HG02943 (cell line): Measurements from ENCODE around the gene VWA8.
"Not testable (repeated sequence)": the region's sequence is repeated elsewhere in the genome, so short reads cannot be mapped to it uniquely, and the experiment has no call there.

Experiments used
- ATAC-seq: cut with Tn5 transposase; IDR thresholded peaks from one replicate; pipeline ENCODE4 v1.9.1; 2021; ENCODE audit warnings: mild to moderate bottlenecking, low read depth, moderate library complexity; ENCODE audit not compliant: unreplicated experiment

VWA8 gene

DNA sequence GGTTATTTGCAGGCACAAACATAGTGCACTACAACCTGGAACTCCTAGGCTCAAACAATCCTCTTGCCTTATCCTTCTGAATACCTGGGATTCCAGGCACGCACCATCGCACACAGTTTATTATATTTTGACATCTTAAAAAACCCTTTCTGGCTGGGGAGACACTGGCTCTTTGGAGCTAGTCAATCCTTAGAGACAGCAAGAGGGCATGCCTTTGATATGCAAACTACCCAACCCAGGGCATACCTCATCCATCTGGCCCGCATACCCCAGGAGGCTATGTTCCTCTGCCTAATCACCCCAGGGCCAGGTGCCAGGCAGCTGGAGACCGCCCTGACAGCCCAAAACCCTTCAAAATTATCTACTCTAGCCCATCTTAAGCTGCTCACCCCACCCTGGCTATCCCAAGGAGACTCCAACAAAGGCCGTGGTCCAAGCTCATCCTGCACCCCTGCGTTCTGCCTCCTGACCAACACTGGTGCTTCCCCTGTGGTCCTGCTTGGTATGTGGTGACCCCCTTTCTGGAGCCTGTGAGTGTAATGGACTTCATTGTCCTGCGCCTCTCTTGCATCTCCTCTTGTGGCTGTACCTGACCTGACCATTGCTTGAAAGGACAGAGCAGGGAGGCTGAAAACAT lies 417.1 kb downstream of the VWA8 start:
- no peak for ATAC-seq

- not testable (repeated sequence) for ATAC-seq
These were observed 418.1 kb downstream of the VWA8 start for GRCh38 chr13:41542799-41543198.

- ATAC-seq, result no peak
These were observed 418.6 kb downstream of the VWA8 start for GRCh38 chr13:41542281-41542680.

- no peak for ATAC-seq
These were observed 419.6 kb downstream of the VWA8 start for GRCh38 chr13:41541142-41541938.

- not testable (repeated sequence) for ATAC-seq
These were observed 420.7 kb downstream of the VWA8 start for GRCh38 chr13:41540240-41540639.

DNA sequence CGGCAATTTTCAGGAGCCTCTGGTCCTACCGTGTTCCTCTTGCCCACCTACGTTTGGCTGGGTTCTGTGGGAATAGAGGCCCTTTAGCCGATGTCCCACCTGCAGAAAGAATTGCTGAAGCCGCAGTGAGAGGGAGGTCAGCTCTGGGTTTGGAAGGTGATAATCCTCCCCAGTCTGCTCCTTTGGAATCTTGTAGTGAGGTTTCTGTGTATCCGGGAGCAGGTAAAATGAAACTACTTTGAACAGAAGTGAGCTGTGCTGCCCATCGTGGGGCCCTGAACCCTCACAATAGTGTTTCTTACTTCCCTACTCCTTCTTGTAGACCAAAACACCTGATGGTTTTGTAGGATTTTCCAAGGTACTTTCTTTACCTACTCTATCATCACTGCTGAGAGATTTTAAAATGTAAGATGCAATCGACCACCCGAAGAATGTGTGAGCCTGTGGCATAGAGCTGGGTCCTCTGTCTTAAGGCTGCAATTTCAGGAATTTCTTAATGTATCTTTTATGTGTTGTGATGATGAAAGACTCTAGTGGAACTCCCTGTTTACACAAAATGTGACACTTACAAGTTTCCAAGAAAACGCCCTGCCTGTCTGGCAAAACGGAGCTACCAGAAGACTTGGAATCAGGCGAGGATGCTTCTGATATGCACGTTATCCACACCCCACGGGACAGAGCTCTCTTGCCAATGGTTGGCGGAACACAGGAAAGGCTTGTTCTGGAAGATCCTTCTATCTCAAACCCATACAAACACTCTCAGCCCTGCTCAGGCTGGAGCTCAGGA lies 427.4 kb downstream of the VWA8 start:
- ATAC-seq, result no peak

DNA sequence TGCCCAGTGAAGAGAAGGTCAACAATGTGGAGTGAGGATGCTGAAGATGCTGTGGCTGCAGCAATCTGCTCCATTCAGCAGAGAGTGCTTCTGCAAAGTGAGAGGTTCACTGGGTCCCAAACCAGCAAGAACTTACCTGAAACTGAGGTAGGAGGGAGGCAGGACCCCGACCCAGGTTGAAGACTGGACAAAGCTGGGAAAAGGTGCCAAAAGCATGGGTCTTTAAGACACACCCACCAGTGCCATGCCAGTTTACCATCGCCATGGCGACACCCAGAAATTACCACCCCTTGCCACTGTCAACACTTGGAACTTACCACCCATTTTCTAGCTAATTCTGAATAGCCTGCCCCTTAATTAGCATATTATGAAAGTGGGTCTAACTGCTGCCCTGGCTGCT lies 432.9 kb downstream of the VWA8 start:
- no peak for ATAC-seq

- ATAC-seq, result no peak
These were observed 440.0 kb downstream of the VWA8 start for GRCh38 chr13:41520660-41521630.

DNA sequence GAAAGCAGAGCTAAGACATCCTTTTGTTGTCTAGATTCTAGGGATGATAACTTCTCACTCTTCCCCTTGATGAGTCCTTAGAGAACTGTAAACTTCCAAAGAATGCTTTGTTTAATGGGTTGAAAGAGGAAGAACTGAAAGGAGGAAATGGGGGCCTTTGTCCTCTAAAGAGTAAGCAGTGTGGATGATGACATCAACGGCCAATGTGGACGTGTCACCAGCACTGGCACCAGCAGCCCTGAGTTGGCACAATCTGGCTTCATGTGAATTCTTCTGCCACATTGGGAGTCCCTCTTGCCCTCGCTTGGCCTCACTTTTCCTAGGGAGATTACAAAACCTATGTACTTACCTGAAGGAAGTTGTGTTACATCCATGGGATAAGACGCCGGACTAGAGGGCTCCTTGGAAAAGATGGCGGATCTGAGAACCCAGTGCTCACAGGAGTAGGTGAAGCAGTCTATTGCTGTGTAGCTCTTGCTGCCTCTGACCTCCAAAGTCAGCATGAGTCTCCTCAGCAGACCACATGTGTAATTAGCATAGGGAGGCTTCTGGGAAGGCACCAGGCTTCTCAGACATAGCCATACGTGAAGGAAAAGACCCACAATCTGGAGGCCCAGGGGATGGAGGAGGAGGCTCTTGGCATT lies 440.8 kb downstream of the VWA8 start:
- ATAC-seq, result no peak
